ENCODE data around the gene CNTFR.

CNTFR gene

DNA sequence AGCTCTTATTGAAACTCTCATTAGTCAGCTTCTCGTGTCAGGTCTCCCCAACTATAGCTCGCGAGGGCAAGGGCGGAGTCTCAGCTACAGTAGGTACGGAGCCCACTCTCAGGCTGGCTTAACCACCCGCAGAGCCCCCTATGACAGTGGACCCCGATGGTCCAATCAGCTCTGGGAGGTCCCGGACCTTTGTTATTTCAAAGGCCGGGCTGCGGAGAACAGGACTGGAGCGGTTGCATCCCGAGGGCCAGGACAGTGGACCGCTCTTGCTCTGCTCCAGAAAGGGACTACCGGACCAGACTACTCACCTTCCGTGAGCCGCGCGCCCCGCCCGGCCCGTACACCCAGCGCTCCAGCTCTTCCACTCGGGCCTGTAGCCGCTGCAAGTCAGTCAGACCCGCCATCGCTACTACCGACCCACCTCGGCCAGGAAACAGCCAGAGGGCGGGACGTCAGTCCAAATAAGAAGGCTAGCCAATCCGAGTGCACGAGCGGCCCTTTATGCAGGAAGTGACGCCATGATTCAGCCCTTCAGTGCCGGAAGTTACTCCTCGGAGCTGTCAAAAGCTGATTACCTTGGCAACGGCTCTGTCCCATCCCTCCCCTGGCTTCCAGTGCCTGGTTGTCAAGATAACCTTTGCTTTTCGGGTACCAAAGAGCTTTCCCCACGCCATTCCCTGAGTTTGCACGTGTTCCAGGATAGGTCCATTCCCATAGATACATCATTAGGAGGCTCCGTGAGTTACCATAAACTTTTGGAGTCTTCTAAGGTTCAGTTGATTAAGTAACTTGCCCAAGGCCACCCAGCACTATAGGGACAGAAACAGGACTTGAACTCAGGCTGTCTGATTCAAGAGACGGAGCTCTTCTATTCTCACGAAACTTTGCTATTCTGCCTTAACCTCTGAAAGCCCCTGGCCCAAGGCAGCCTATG is 30.8 kb upstream of the CNTFR start, which contains the start of gene DCTN3:
TSS of gene DCTN3 (minus strand) at position 435 of the 934 bp plus-strand sequence. CDS start at position 404, 31 bp downstream.
- DNase-seq, result peak; percentile 92

DNA sequence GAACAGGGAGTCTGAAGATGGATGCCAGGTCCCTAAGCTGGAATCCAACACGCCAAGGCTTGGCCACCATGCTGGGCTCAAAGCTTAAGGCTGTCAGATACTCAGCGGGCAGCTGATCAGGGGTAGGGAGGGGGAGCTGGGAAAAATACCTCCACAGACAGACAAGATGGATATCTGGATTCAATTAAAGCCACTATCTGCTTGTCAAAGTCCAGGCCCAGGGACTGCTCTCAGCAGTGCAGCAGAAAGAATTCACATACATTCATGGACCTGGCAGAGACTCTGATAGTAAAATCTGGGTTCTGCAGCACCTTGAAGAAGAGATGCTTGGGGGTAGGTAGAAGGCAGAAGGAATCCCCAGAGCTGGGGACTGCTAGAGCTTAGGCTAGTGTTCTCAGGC is 25.6 kb upstream of the CNTFR start:
- no peak for DNase-seq

DNA sequence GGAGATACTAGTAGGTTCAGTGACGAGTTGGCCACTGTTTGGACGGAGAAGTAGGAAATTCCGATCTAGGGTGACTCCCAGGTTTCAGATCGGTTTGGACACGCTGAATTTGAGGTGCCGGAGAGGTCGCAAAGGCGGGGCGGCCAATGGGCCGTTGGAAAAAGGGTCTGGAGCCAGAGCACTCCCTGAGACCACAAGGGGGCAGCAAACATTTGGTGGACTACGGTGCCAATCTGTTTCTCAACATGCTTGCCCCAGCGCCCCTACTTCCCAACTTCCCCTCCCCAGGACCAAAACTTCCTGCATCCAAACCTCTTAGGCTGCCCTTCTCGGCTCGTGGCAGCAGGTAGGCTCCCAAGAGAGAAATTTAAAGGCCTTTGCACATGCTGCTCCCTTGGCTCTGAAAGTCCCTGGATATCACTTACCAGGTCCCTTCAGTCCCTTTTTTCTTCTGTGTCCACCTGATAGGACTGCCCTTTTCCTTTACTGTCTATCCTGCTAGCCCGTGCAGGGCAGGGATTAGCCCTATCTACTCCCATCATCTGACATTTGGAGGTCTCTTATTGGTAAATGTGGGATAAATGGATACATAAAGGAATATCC is 23.4 kb upstream of the CNTFR start:
- peak; percentile 71 for DNase-seq

GRCh38 chr9:34611811-34612787 is 22.6 kb upstream of the CNTFR start, which contains the start of gene RPP25L:
TSS of gene RPP25L (minus strand) at chr9:34612097. CDS start at chr9:34611296, 801 bp downstream.
- DNase-seq, result peak; percentile 82

GRCh38 chr9:34611251-34611810 is 21.8 kb upstream of the CNTFR start:
- no peak for DNase-seq

GRCh38 chr9:34610434-34611206 is 21.1 kb upstream of the CNTFR start:
- no peak for DNase-seq

- no peak for DNase-seq
These were observed 17.8 kb upstream of the CNTFR start for GRCh38 chr9:34607331-34607730.

GRCh38 chr9:34606905-34607304 is 17.4 kb upstream of the CNTFR start:
- no peak for DNase-seq

DNA sequence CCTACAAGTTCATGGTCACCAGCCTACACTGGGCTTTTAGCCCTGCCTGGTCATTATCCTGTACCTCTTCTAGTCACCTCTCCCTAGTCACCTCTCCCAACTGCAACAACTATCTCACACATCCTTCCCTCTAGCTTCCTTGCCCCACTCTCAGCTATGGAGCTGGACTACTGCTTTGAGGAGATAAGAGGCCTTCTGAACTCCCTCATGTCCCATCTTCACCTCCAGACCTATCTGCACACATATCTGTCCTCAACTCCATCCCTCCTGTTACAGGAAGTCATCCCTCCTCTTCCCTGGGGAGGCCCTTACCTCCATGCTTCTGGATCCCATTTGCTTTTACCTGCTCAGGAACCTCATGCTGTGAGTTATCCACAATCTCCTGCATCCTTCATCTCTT is 16.7 kb upstream of the CNTFR start:
- DNase-seq, result no peak

DNA sequence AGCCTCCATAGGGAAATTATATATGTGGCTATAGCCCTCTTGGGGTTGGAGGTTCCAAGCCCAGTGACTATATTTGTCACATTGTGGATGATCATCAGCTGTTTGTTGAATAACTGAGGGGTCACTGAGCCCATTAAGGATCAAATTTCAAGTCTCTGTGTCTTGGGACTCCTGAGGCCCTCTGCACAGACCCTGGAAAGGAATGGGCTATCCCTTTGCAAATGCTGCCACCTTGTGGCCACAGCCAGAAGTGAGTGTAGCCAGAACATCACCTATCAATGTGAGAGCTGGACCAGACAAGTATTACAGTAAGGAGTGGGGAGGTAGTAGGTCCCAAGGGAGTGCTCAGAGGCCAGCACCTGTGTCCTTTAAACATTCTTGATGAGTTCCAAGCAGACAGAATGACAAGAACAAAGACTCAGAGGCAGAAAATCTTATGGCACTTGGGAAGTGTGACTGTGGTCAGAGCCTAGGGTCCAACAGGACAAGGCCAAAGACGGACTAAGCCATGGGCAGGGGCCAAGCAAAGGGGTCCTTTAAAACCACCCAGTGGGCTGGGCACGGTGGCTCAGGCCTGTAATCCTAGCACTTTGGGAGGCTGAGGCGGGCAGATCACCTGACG is 14.2 kb upstream of the CNTFR start:
- DNase-seq, result peak; percentile 83

GRCh38 chr9:34601937-34602573 is 12.5 kb upstream of the CNTFR start:
- no peak for DNase-seq

DNA sequence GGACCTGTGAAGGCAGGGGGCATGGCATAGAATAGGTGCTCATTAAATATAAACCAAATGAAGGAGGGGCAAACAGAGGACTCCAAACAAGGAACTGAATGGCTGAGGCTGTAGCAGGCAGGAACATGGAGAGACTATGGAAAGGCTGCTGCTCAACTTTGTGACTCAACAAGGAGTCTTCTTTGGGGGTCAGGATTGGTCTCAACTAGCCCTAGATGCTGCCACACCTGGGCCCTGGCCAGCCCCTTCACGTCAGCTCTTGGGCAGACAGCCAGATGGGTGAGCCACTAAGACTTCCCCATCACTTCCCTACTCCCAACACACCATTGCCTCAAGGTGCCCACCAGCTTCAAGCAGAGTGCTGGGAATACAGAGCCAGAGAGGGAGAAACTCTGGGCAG is 11.4 kb upstream of the CNTFR start:
- DNase-seq, result no peak

GRCh38 chr9:34599546-34599945 is 10.0 kb upstream of the CNTFR start:
- no peak for DNase-seq

DNA sequence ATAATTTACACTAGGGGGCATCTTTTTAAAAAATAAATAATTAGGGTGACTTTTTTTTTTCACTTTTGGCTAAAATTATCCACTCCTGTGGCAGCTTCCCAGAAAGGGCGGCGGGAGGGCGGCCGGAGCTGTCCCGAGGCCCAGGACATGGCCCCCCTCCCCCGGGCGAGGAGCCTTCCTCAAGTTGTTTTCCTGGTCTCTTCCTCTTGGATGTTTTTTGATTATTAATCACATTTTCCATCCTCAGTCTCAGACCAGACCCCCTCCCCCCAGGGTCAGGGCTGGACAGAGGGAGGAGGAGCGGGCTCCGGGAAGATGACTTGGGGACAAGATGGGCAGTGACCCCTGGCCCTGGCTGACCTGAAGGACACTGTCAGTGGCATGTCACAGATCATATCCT is 4.7 kb upstream of the CNTFR start:
- no peak for DNase-seq

DNA sequence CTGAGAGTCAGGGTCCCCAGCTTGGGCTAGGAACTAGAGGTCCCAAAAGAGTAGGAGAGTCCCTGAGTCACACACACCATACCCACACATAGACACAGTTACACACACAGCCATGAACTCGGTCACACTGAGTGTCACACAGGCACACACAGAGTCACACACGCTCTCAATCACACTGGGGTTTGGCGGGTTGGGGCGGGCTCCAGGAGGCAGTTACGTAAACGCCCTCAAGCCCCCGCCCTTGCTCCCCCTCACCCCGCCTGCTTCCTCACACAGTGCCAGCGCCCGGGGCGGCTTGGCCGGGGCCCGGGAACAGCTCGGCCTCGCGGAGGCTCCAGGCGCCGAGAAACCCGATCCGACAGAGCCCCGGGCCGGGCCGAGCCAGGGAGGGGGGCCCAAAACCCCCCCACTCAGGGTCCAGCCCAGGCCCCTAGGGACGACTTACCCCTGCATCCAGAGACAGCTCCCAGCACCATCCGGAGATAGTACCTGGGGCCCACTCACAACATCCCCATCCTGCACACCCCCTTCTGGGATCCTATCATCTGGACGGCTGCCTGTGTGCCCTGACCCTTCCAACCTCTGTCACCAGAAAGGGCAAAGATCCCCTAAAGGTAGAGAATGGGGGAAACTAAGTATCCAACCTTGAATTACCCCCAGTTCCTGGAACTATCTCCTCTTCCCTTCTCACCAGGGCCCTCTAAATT is 3.5 kb upstream of the CNTFR start:
- DNase-seq, result no peak

DNA sequence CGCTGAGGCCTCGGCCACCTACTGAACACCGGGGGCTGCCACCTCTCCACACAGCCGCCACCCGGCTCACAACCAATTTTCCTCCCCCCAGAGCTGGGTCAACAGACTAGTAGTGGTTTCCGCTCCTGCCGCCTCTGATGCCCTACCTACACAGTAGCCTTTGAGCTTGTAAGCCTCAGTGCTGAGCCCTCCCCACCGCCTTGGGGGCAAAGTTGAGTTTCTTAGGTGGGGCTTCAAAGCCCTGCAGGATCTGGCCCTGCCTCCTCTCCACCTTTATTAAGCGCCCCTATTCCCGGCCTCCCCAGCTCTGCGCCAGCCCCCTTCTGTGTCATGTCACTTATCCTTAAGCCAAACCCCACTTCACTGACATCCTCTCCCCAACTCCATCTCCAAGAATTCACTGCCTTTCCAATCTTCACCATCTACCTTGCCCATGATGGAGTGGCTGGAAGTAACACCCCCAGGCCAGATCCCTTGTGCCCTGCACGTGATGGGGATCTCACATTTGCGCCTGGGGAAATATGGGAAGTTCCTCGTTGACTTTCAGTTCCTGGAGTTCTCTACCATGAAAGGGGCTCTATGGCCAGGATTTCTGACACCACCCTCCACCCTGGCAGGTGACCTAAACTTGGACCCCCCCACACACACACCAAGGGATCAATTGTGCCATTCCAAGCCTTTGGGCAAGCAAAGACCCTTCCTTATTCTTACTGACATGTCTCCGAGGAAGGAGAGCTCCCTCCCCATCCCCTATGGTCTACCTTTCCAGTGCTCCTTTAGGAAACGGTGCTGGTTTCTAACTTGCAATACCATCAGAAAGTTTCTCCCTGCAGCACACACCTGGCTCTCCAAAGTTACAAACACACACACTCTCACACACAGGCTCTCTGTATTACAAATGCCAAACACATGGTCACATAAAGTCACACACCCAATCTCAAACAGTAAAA is 2.7 kb upstream of the CNTFR start:
- DNase-seq, result no peak

- DNase-seq, result peak; percentile 83
These were observed 1.9 kb upstream of the CNTFR start for GRCh38 chr9:34591248-34591916.
